H1 (cell line): ENCODE results near the gene RPS25. TPM values are rescaled to one million over a fixed set of nuclear protein-coding genes. Genes with fewer than 3 reads are reported as not detected.

Source experiments
- CBX8 ChIP-seq: fragments of 300-800, 300-1000 bp; sonication (generic); IDR thresholded peaks from 2 replicates; pipeline ENCODE4 v1.7.1; 2016; ENCODE audit warnings: low read depth, low read length, borderline replicate concordance
- CHD7 ChIP-seq: fragments of 300-600 bp; sonication (generic); IDR thresholded peaks from 2 replicates; pipeline ENCODE4 v1.7.1; 2012; ENCODE audit warnings: low read length, moderate library complexity, mild to moderate bottlenecking, inconsistent platforms; ENCODE audit not compliant: insufficient replicate concordance
- CTBP2 ChIP-seq: IDR thresholded peaks from 2 replicates; pipeline ENCODE4 v1.7.0; 2011; ENCODE audit warnings: borderline replicate concordance, mild to moderate bottlenecking, moderate library complexity, mixed read lengths, low read length; ENCODE audit not compliant: insufficient read depth, insufficient read length
- KDM5A ChIP-seq: fragments of 200-600 bp; IDR thresholded peaks from 2 replicates; pipeline ENCODE4 v1.7.1; 2012; ENCODE audit warnings: mild to moderate bottlenecking, low read length, inconsistent platforms, mixed read lengths
- NANOG ChIP-seq: IDR thresholded peaks from 2 replicates; pipeline ENCODE4 v1.6.1; 2011; ENCODE audit warnings: low read length, low read depth, mild to moderate bottlenecking, inconsistent platforms; ENCODE audit not compliant: insufficient read depth, poor library complexity, severe bottlenecking
- POU5F1 ChIP-seq: IDR thresholded peaks from 2 replicates; pipeline ENCODE4 v1.6.1; 2011; ENCODE audit warnings: low read depth, mild to moderate bottlenecking, low read length, moderate library complexity
- RNF2 ChIP-seq: fragments of 200-900, 300-1000 bp; sonication (generic); IDR thresholded peaks from 2 replicates; pipeline ENCODE4 v1.7.1; 2016; ENCODE audit warnings: borderline replicate concordance, low read depth, mild to moderate bottlenecking, antibody characterized with exemption, low read length; ENCODE audit not compliant: poor library complexity, severe bottlenecking; ENCODE audit errors: missing control alignments
- SIRT6 ChIP-seq: IDR thresholded peaks from one replicate; pipeline ENCODE4 v1.7.1; 2012; ENCODE audit warnings: low read length, inconsistent platforms
- SP1 ChIP-seq: IDR thresholded peaks from 2 replicates; pipeline ENCODE4 v1.6.1; 2011; ENCODE audit warnings: low read depth, low read length
- SP2 ChIP-seq: IDR thresholded peaks from 2 replicates; pipeline ENCODE4 v1.6.1; 2012; ENCODE audit warnings: mild to moderate bottlenecking, low read length, inconsistent platforms
- SUZ12 ChIP-seq: fragments of 200-600 bp; sonication (generic); IDR thresholded peaks from 2 replicates; pipeline ENCODE4 v1.6.1; 2012; ENCODE audit warnings: mild to moderate bottlenecking, inconsistent platforms, low read length, moderate library complexity, mixed read lengths
- polyA plus RNA-seq, 7 experiments: library from polyadenylated mRNA; depleted of rRNA in 3 of 7; stranded (reverse) in 5 of 7; unstranded in 2 of 7; fragments of >200 nt in 5 of 7; fragments of 200-250 nt in 2 of 7; gene quantifications; 1 replicate in 5 of 7; 2 replicates in 1 of 7; 4 replicates in 1 of 7; pipeline versions ENCODE4 v1.2.1 to v1.2.3, GENCODE V29; 2011 to 2013; ENCODE audit warnings: missing spikeins in 2 of 7, mixed read lengths in 2 of 7
- total RNA-seq: library from RNA; stranded (reverse); fragmentation: NEBNext Ultra II Directional; extraction: Animal tissue kit (Norgen Biotek cat#: 25700); gene quantifications from 2 replicates; pipeline ENCODE4 v1.2.1, GENCODE V29; 2021

RPS25 gene
- total and polyA plus RNA-seq, 2 of the 8 experiments (the other 6 are each of a cell fraction or from before 2014, with no cell fraction given), result 1,525 to 1,643 TPM

- TF ChIP-seq CHD7, result no peak
- no peak for TF ChIP-seq RNF2
- no peak for TF ChIP-seq SP1
- TF ChIP-seq CBX8, result no peak
- TF ChIP-seq SUZ12, result no peak
- TF ChIP-seq SP2, result no peak
- no peak for TF ChIP-seq POU5F1
- no peak for TF ChIP-seq CTBP2
- TF ChIP-seq KDM5A, result no peak
- TF ChIP-seq SIRT6, result no peak
- no peak for TF ChIP-seq NANOG
These were observed 47.2 kb upstream of the RPS25 start (continued) for GRCh38 chr11:119065369-119065768.
